Inferior parietal cortex (tissue), 1 donor: Measurements from ENCODE around the gene AFF3.
A peak's percentile ranks its signal among the peaks of the same experiment; 100 is the strongest.

Experiments used
- DNase-seq: peaks from one replicate; pipeline ENCODE4 v3.0.0-alpha.2; 2016; ENCODE audit errors: extremely low spot score

The AFF3 gene

DNA sequence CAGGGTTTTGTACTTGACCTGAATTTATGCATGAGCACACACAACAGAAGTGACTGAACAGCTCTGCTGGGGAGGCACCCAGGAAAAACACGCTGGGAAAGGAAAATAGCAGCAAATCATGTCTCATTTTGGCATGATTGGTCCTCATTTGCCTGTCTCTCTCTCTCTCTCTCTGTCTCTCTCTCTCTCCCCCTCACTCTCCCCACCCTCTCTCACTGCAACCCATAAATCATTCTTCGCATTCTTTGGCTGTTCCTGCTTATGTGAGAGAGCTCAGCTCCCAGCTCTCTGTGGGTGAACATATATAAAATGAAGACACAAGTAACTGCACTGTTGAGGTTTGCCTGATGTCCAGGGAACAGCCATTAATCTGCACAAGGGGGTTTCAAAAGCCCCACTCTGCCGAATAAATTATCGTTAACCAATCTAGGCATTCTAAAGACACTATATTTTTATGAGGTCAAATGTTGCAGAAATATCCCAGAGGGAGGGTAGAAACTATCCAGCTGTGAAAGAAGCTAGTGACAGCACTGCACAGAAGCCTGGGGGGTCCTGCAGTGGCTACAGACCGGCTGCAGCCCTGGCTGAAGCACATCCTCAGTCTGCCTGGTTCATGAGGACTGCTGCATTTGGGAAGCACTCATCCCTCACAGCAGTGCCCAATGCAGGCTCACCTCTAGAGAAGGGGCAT lies 260.3 kb downstream of the AFF3 start:
- no peak for DNase-seq

DNA sequence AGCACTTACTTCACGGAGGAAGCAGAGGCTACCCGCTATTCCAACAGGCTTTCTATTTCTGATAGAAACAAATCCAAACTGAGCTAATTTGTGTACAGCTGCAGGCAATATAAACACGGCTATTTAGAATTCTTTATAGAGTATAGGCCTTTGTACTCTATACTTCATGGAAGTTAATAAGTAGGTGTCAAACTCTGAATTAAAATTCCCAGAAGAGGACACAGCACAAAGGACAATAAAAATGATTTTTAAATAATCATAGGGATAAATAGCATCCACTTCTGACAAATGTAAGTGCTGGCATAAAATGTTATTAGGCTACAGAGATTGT lies 261.5 kb downstream of the AFF3 start:
- DNase-seq = no peak

GRCh38 chr2:99880148-99880963 lies 262.0 kb downstream of the AFF3 start:
- DNase-seq = peak; percentile 46

GRCh38 chr2:99879481-99879880 lies 262.9 kb downstream of the AFF3 start:
- DNase-seq = no peak

GRCh38 chr2:99878581-99879350 lies 263.6 kb downstream of the AFF3 start:
- no peak for DNase-seq

DNA sequence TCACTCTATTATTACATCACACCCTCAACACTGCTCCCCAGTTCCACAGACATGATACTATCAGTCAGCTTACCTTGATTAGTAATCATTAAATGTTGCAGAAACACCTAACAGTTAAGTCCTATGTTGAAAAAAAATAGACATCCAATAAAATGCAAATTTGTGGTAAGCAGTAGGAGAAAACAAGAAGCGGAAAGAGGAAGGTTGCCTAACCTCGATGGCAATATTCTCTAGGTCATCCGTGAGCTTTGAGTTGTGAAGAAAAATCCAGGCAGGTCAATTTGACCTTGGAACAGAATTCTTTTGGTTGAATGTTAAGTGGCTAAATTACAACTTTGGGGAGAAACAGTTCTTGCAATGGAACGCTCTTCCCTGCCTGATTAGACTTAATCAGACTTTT lies 264.4 kb downstream of the AFF3 start:
- no peak for DNase-seq

- no peak for DNase-seq
Measured at GRCh38 chr2:99876956-99877355, 265.4 kb downstream of the AFF3 start.

DNA sequence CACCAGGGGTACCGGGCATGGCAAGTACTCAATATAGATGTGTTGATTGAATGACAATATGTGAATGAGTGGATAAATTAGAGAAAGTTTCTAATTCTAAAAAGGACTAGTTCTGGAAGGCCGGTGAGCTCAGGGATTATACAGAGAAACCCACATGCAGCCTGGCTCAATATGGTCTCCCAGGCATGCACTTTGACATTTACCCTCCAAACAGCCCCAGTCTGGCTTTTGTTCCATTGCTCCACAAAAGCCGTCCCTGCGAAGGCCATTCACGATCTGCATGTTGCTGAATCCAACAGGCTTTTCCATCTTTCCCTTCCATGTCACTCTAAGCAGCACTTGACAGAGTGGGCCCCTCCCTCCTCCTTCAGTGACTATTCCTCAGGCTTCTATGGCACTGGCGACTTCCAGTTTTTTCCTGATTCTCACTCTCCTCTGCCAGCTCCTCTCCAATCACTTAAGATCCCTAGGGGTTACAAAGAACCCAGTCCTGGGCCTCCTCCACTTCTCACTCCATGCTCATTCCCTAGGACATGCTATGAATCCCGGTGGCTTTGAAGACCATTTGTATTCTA lies 266.7 kb downstream of the AFF3 start:
- DNase-seq = no peak

GRCh38 chr2:99868260-99868659 lies 274.1 kb downstream of the AFF3 start:
- DNase-seq = no peak

DNA sequence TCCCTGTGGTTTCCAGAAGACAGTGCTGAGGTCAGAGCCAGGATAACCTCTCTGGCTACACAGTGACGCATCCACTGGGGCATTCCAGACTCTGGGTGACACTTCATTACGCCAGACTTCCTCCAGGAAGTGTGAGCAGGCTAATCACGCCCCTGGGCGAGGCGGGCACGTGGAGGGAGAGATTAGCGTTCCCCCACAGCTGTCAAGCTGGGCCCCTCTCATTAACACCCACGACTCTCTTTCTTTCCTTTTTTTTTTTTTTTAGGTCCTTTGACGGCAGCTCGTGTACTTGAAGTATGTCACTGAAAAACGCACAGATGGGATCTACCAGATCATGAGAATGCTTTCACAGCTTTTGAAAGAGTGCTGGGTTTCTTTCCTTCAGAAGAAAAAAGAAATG lies 274.6 kb downstream of the AFF3 start:
- DNase-seq = no peak

GRCh38 chr2:99865818-99866676 lies 276.3 kb downstream of the AFF3 start:
- DNase-seq = no peak

GRCh38 chr2:99864561-99865553 lies 277.5 kb downstream of the AFF3 start:
- DNase-seq = no peak

GRCh38 chr2:99863903-99864270 lies 278.5 kb downstream of the AFF3 start:
- DNase-seq = no peak

DNA sequence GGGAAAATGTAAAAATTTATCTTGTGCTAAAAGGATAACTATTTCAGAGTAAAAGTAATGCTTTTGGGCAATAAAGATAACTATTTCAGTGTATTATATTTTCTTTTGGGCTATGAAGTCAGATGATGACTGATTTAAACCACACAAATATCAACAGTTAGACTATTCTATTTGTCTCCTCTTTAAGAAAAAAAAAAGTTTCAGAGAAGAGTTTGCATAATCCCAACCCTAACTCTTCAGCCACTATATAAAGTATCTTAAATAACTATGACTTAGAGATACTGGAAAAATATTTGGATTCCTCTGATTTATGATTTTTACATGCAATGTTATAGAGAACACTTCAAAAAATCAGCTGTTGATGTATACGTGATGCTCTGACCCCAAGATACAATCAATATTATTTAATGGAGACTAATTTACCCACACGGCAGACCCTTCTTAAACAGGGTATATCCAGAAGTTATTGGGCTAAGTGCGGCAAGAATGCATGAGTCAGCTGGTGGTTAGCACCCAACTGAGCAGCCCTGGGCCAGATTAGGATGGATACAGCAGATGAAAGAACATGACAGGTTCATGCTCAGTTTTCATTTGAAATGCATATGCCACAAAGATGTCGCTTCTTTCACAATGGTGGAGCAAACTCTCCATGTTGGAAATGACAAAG lies 279.0 kb downstream of the AFF3 start:
- DNase-seq = no peak

DNA sequence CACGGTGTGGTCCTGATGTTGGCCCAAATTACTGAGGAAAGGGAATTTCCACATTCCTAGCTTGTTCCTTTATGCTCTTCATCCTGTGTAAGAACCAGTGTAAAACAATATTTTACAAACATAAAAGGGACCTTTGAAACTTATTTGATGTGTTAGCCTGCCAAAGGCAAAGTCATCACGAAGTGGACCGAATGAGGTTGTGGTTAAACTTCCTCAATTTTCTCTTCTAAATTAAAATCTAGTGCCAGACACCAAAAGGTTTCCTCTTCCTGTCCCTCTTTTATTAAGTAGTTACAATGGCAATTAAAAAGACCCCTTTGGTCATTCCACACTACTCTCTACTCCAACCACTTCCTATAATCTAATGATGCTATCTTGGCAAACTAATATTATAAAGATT lies 279.8 kb downstream of the AFF3 start:
- no peak for DNase-seq

- DNase-seq = no peak
Measured at GRCh38 chr2:99861376-99861760, 281.0 kb downstream of the AFF3 start.

DNA sequence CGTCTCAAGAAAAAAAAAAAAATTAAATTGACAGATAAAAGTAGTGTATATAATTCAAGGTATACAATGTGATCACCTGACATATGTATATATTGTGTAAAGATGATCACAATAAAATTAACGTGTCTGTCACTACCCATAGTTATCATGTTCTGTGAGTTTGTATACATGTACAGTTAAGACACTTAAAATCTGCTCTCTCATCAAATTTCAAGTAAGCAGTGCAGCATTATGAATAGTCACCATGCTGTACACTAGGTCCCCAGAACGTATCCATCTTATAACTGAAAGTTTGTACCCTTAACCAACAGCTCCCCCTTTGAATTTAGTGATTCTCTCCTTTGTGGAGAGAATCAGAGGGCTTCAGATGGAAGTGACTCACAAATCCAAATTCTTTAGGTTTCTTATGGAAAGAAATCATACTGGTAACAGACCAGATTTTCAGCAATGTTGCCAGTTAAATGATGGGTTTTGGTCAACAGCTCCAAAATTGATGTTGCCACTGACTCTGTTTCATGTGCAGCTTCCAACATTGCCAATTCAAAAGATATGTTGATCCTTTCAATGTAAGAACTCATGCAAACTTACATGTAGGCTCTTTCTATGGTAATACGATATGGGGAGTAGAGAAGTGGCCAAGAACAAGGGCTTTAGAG lies 281.5 kb downstream of the AFF3 start:
- no peak for DNase-seq

- DNase-seq = peak; percentile 49
Measured at GRCh38 chr2:99858951-99859596, 283.3 kb downstream of the AFF3 start.
